Fibroblast of lung (primary cell): ENCODE measurements around the gene PPP2R2D. TPM values are rescaled to one million over a fixed set of nuclear protein-coding genes. Genes with fewer than 3 reads are reported as not detected.

ENCODE experiments used
- DNase-seq, 2 donors: peaks; one replicate each; pipeline versions ENCODE4 v3.0.0 to v3.0.0-alpha.2; 2010; ENCODE audit warnings: low read depth in 2 of 2
- H2AFZ ChIP-seq: 2 replicates; pipeline ENCODE4 v1.5.1; 2012; ENCODE audit warnings: low read length, control low read depth, inconsistent platforms
- H3K27ac ChIP-seq: 2 replicates; pipeline ENCODE4 v1.5.1; 2011; ENCODE audit warnings: low read length, control low read depth; ENCODE audit not compliant: insufficient read depth
- H3K27me3 ChIP-seq: 2 replicates; pipeline ENCODE4 v1.5.1; 2011; ENCODE audit warnings: mild to moderate bottlenecking, low read length; ENCODE audit not compliant: control insufficient read depth, insufficient read depth
- H3K36me3 ChIP-seq: 2 replicates; pipeline ENCODE4 v1.5.1; 2011; ENCODE audit warnings: low read length; ENCODE audit not compliant: control insufficient read depth, insufficient read depth
- H3K4me1 ChIP-seq: 2 replicates; pipeline ENCODE4 v1.5.1; 2011; ENCODE audit warnings: low read length; ENCODE audit not compliant: control insufficient read depth, insufficient read depth; ENCODE audit errors: extremely low read depth
- H3K4me2 ChIP-seq: 2 replicates; pipeline ENCODE4 v1.5.1; 2011; ENCODE audit warnings: low read length, control low read depth; ENCODE audit not compliant: insufficient read depth; ENCODE audit errors: extremely low read depth
- H3K4me3 ChIP-seq, 4 experiments: fragments of 200-600 bp in 1 of 4; sonication (generic) in 1 of 4; replicated peaks in 1 of 4; 2 replicates each; pipeline ENCODE4 v1.5.1; 2011 to 2016; ENCODE audit warnings: low read length in 4 of 4, low read depth in 3 of 4, mild to moderate bottlenecking in 3 of 4, control low read depth in 2 of 4, inconsistent platforms in 1 of 4, mixed read lengths in 1 of 4; ENCODE audit not compliant: insufficient read depth in 1 of 4; ENCODE audit errors: control extremely low read depth in 1 of 4
- H3K79me2 ChIP-seq: 2 replicates; pipeline ENCODE4 v1.5.1; 2012; ENCODE audit warnings: mild to moderate bottlenecking, low read length, inconsistent platforms; ENCODE audit not compliant: control insufficient read depth, insufficient read depth
- H3K9ac ChIP-seq: 2 replicates; pipeline ENCODE4 v1.5.1; 2011; ENCODE audit warnings: mild to moderate bottlenecking, low read length, control low read depth; ENCODE audit not compliant: insufficient read depth
- H3K9me3 ChIP-seq: 2 replicates; pipeline ENCODE4 v1.5.1; 2012; ENCODE audit warnings: low read depth, low read length; ENCODE audit not compliant: control insufficient read depth, insufficient read depth
- H4K20me1 ChIP-seq: 2 replicates; pipeline ENCODE4 v1.5.1; 2011; ENCODE audit warnings: low read length; ENCODE audit not compliant: control insufficient read depth, insufficient read depth; ENCODE audit errors: extremely low read depth
- CTCF ChIP-seq, 2 donors: IDR thresholded peaks in 1 of 2; conservative IDR thresholded peaks in 1 of 2; 1 replicate in 1 of 2; 2 replicates in 1 of 2; pipeline ENCODE4 v1.5.1; 2011 to 2012; ENCODE audit warnings: low read length in 2 of 2, control low read depth in 1 of 2, inconsistent platforms in 1 of 2, low read depth in 1 of 2, mild to moderate bottlenecking in 1 of 2
- EZH2 ChIP-seq: IDR thresholded peaks from 2 replicates; pipeline ENCODE4 v1.5.1; 2012; ENCODE audit warnings: low read length, control low read depth, mild to moderate bottlenecking; ENCODE audit errors: missing control alignments
- polyA plus RNA-seq, 2 donors: library from polyadenylated mRNA; depleted of rRNA in 1 of 2; stranded (reverse) in 1 of 2; unstranded in 1 of 2; fragments of >200 nt; gene quantifications; 2 replicates each; pipeline ENCODE4 v1.2.1, GENCODE V29; 2011 to 2012; ENCODE audit warnings: missing spikeins in 1 of 2
- total RNA-seq: library from RNA; depleted of rRNA; stranded (reverse); fragments of >200 nt; gene quantifications from 2 replicates; pipeline ENCODE4 v1.2.1, GENCODE V29; 2014

Gene PPP2R2D
- total and polyA plus RNA-seq, 2 donors (not counting 1 experiment from before 2014, with no cell fraction given), result 23.3 to 25.4 TPM

GRCh38 chr10:131954356-131954965 lies 53.7 kb downstream of the PPP2R2D start:
- no peak overlapping the region for H3K4me3 ChIP-seq
- no peaks in the 10 kb centered on the region for H4K20me1 ChIP-seq
- no peaks in the 10 kb centered on the region for H3K79me2 ChIP-seq
- no peaks in the 10 kb centered on the region for H3K9me3 ChIP-seq
- no peaks in the 10 kb centered on the region for H3K27me3 ChIP-seq
- TF ChIP-seq CTCF (conservative IDR thresholded peaks at IDR 0.05 in 1 of 2, IDR thresholded peaks at IDR 0.05 in 1 of 2; ENCODE audit: low read depth in 1 of 2, low read length in 2 of 2) (no peak), EZH2 (no peak)
- H3K9ac ChIP-seq, result no peak overlapping the region
- H2AFZ ChIP-seq, result no peak overlapping the region
- H3K4me1 ChIP-seq, result no peaks in the 10 kb centered on the region
- peaks cover 3% of the 10 kb centered on the region for H3K36me3 ChIP-seq
- DNase-seq, result no peak
- no peak overlapping the region for H3K4me2 ChIP-seq
- H3K27ac ChIP-seq, result no peak overlapping the region

DNA sequence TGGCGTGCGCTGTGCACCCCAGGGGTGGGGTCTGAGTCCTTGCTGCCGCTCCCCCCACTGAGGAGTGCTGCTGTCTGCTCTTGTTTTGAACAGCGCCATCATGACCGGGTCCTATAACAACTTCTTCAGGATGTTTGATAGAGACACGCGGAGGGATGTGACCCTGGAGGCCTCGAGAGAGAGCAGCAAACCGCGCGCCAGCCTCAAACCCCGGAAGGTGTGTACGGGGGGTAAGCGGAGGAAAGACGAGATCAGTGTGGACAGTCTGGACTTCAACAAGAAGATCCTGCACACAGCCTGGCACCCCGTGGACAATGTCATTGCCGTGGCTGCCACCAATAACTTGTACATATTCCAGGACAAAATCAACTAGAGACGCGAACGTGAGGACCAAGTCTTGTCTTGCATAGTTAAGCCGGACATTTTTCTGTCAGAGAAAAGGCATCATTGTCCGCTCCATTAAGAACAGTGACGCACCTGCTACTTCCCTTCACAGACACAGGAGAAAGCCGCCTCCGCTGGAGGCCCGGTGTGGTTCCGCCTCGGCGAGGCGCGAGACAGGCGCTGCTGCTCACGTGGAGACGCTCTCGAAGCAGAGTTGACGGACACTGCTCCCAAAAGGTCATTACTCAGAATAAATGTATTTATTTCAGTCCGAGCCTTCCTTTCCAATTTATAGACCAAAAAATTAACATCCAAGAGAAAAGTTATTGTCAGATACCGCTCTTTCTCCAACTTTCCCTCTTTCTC lies 55.0 kb downstream of the PPP2R2D start:
- Histone ChIP-seq H3K9ac (no peak overlapping the region), H3K79me2 (no peaks in the 10 kb centered on the region), H3K4me3 (no peak overlapping the region), H4K20me1 (no peaks in the 10 kb centered on the region), H3K27ac (no peak overlapping the region), H3K9me3 (no peaks in the 10 kb centered on the region), H2AFZ (no peak overlapping the region), H3K4me2 (no peak overlapping the region), H3K36me3 (peaks cover 3% of the 10 kb centered on the region), H3K4me1 (no peaks in the 10 kb centered on the region), H3K27me3 (no peaks in the 10 kb centered on the region)
- TF ChIP-seq EZH2 (no peak), CTCF (conservative IDR thresholded peaks at IDR 0.05 in 1 of 2, IDR thresholded peaks at IDR 0.05 in 1 of 2; ENCODE audit: low read depth in 1 of 2, low read length in 2 of 2) (no peak)
- no peak for DNase-seq

DNA sequence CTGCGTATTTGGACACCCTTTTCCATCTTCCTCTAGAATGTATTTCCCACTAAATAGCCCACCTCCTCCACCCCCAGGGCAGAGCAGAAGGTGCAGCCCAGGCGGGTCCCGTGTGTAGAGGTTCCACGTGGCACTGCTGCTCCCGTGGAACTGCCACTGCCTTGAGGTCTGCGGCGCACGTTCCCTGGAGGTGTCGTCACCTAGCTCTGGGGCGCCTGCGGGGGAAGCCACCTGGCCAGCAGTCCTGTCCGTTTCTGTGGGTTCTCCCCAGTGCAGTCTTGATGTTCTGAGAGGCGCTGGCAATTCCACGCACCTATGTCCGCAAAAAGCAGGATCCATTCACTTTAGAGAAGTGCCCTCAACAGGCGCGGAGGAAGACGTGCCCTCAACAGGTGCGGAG lies 59.0 kb downstream of the PPP2R2D start:
- Histone ChIP-seq H3K79me2 (no peaks in the 10 kb centered on the region), H3K9ac (no peak overlapping the region), H3K9me3 (no peaks in the 10 kb centered on the region), H2AFZ (no peak overlapping the region), H3K4me2 (no peak overlapping the region), H3K4me1 (no peaks in the 10 kb centered on the region), H4K20me1 (no peaks in the 10 kb centered on the region), H3K4me3 (no peak overlapping the region), H3K36me3 (peaks cover 5% of the 10 kb centered on the region), H3K27me3 (no peaks in the 10 kb centered on the region), H3K27ac (no peak overlapping the region)
- no peak for TF ChIP-seq CTCF (conservative IDR thresholded peaks at IDR 0.05 in 1 of 2, IDR thresholded peaks at IDR 0.05 in 1 of 2; ENCODE audit: low read depth in 1 of 2, low read length in 2 of 2)
- TF ChIP-seq EZH2, result no peak
- no peak for DNase-seq
